NCI-H82 treated with DMSO at 0.1 percent for 48 hours (cell line): ENCODE measurements around the gene CALR.
"Not testable (repeated sequence)": the region's sequence is repeated elsewhere in the genome, so short reads cannot be mapped to it uniquely, and the experiment has no call there.

Experiments used
- DNase-seq: peaks from one replicate; lab custom pipeline; 2025; ENCODE audit not compliant: unreplicated experiment; lab: John Stamatoyannopoulos, UW

Gene CALR

GRCh38 chr19:12937927-12938778 lies at the start of gene CALR:
TSS of gene CALR (plus strand) at chr19:12938609. CDS start at chr19:12938680, 71 bp downstream.
- DNase-seq, result peak; percentile 99

- not testable (repeated sequence) for DNase-seq
Observed at GRCh38 chr19:12890299-12890786, 48.1 kb upstream of the CALR start.

GRCh38 chr19:12890787-12891552 lies 47.4 kb upstream of the CALR start, which contains the start of gene GCDH:
TSS of gene GCDH (plus strand) at chr19:12891160. CDS start at chr19:12891305, 145 bp downstream.
- peak; percentile 100 for DNase-seq

- DNase-seq, result no peak
Observed at GRCh38 chr19:12891553-12892021, 46.8 kb upstream of the CALR start.

GRCh38 chr19:12893582-12893981 lies 44.8 kb upstream of the CALR start:
- no peak for DNase-seq

GRCh38 chr19:12896460-12896859 lies 41.9 kb upstream of the CALR start:
- DNase-seq, result no peak

GRCh38 chr19:12899891-12900518 lies 38.4 kb upstream of the CALR start:
- no peak for DNase-seq

- no peak for DNase-seq
Observed at GRCh38 chr19:12907166-12907565, 31.2 kb upstream of the CALR start.

- no peak for DNase-seq
Observed at GRCh38 chr19:12912571-12912970, 25.8 kb upstream of the CALR start.

- peak; percentile 99 for DNase-seq
Observed at GRCh38 chr19:12913011-12913561, 25.3 kb upstream of the CALR start.

- no peak for DNase-seq
Observed at GRCh38 chr19:12913851-12914690, 24.3 kb upstream of the CALR start.

GRCh38 chr19:12915860-12916259 lies 22.5 kb upstream of the CALR start:
- DNase-seq, result not testable (repeated sequence)

GRCh38 chr19:12918253-12918652 lies 20.2 kb upstream of the CALR start:
- no peak for DNase-seq

GRCh38 chr19:12921047-12921446 lies 17.4 kb upstream of the CALR start:
- DNase-seq, result no peak

GRCh38 chr19:12922959-12923358 lies 15.4 kb upstream of the CALR start:
- DNase-seq, result no peak

- DNase-seq, result no peak
Observed at GRCh38 chr19:12924621-12925310, 13.6 kb upstream of the CALR start.

GRCh38 chr19:12930002-12930645 lies 8.3 kb upstream of the CALR start:
- DNase-seq, result no peak

GRCh38 chr19:12932392-12933286 lies 5.8 kb upstream of the CALR start:
- no peak for DNase-seq
